ENCODE results near the gene PRPF19. TPM values are rescaled to one million over a fixed set of nuclear protein-coding genes. Genes with fewer than 3 reads are reported as not detected.

PRPF19 gene
- total and polyA plus RNA-seq, 2 of the 8 experiments (the other 6 are each of a cell fraction or from before 2014, with no cell fraction given), result 107 to 141 TPM

GRCh38 chr11:60915248-60915914 lies 9.0 kb upstream of the PRPF19 start (continued):
- no peak for TF ChIP-seq ATF2 (IDR thresholded peaks at IDR 0.05; ENCODE audit: low read length)
- TF ChIP-seq SUZ12 (IDR thresholded peaks at IDR 0.05; ENCODE audit: low read length), result no peak
- TF ChIP-seq MAFK (IDR thresholded peaks at IDR 0.05; ENCODE audit: low read depth, low read length), result no peak
- no peak for TF ChIP-seq POLR2AphosphoS5 (IDR thresholded peaks at IDR 0.05; ENCODE audit: low read depth, low read length)
- no peak for TF ChIP-seq KDM5A (IDR thresholded peaks at IDR 0.05; ENCODE audit: low read length)
- TF ChIP-seq TAF1 (IDR thresholded peaks at IDR 0.05; ENCODE audit: low read depth, low read length), result peak; percentile 47; the same call in 1 of the 2 replicates
- no peak for TF ChIP-seq RBBP5 (IDR thresholded peaks at IDR 0.05; ENCODE audit: borderline replicate concordance, low read depth, low read length)
- no peak for TF ChIP-seq EZH2 (IDR thresholded peaks at IDR 0.05; ENCODE audit: low read depth, low read length, severe bottlenecking)
- TF ChIP-seq NANOG (IDR thresholded peaks at IDR 0.05; ENCODE audit: insufficient read depth, low read depth, low read length, poor library complexity, severe bottlenecking), result no peak
- TF ChIP-seq POU5F1 (IDR thresholded peaks at IDR 0.05; ENCODE audit: low read depth, low read length), result no peak
- no peak for TF ChIP-seq EGR1 (IDR thresholded peaks at IDR 0.05; ENCODE audit: borderline replicate concordance, low read depth, low read length)
- TF ChIP-seq TBP (IDR thresholded peaks at IDR 0.05; ENCODE audit: low read depth, low read length), result peak; percentile 49; the same call in 1 of the 2 replicates
- no peak for TF ChIP-seq SP1 (IDR thresholded peaks at IDR 0.05; ENCODE audit: low read depth, low read length)
- TF ChIP-seq HDAC2 (IDR thresholded peaks at IDR 0.05; ENCODE audit: borderline replicate concordance in 1 of 2, low read depth in 2 of 2, low read length in 2 of 2), result no peak
- TF ChIP-seq CTCF (IDR thresholded peaks at IDR 0.05; ENCODE audit: control extremely low read depth in 1 of 3, insufficient read depth in 1 of 3, low read depth in 1 of 3, low read length in 3 of 3), result peak in 2 of 3 experiments; percentile 3 to 11; a peak in 1 of 4 replicates
- TF ChIP-seq CHD2 (IDR thresholded peaks at IDR 0.05; ENCODE audit: low read length), result no peak
- no peak for TF ChIP-seq GTF2F1 (IDR thresholded peaks at IDR 0.05; ENCODE audit: borderline replicate concordance, low read depth, low read length)
- peak; percentile 29 for TF ChIP-seq ASH2L (IDR thresholded peaks at IDR 0.05; ENCODE audit: low read length)
- TF ChIP-seq POLR2A (IDR thresholded peaks at IDR 0.05; ENCODE audit: control extremely low read depth in 1 of 2, low read depth in 2 of 2, low read length in 2 of 2), result peak in 1 of 2 experiments; percentile 46; a peak in 1 of 3 replicates
- peak; percentile 27 for TF ChIP-seq SAP30 (IDR thresholded peaks at IDR 0.05; ENCODE audit: insufficient read depth, insufficient replicate concordance, low read length)
- TF ChIP-seq JUND (IDR thresholded peaks at IDR 0.05; ENCODE audit: low read length), result no peak
